KMS-11 (cell line): ENCODE measurements around the gene LCLAT1.

Source experiments
- H2AFZ ChIP-seq: fragments of 200-600 bp; sonication (generic); 2 replicates; pipeline ENCODE4 v1.6.1; 2016; ENCODE audit warnings: antibody characterized with exemption, mixed run types, low read depth
- H3K27ac ChIP-seq: fragments of 200-600 bp; sonication (generic); 2 replicates; pipeline ENCODE4 v1.6.1; 2016; ENCODE audit warnings: mild to moderate bottlenecking, mixed run types
- H3K27me3 ChIP-seq: fragments of 200-600 bp; sonication (generic); 2 replicates; pipeline ENCODE4 v1.6.1; 2017; ENCODE audit warnings: mild to moderate bottlenecking, low read depth, mixed run types, moderate library complexity; ENCODE audit not compliant: insufficient read depth
- H3K36me3 ChIP-seq: fragments of 200-600 bp; sonication (generic); 2 replicates; pipeline ENCODE4 v1.6.1; 2017; ENCODE audit warnings: mild to moderate bottlenecking, mixed run types; ENCODE audit not compliant: insufficient read depth
- H3K4me1 ChIP-seq: fragments of 200-600 bp; sonication (generic); 2 replicates; pipeline ENCODE4 v1.6.1; 2016; ENCODE audit warnings: mild to moderate bottlenecking, low read depth, mixed run types; ENCODE audit not compliant: poor library complexity, severe bottlenecking
- H3K4me2 ChIP-seq: fragments of 200-600 bp; sonication (generic); 2 replicates; pipeline ENCODE4 v1.7.0; 2016; ENCODE audit warnings: mild to moderate bottlenecking, mixed run types
- H3K4me3 ChIP-seq: fragments of 200-600 bp; sonication (generic); IDR thresholded peaks from 2 replicates; pipeline ENCODE4 v1.6.1; 2017; ENCODE audit warnings: low read depth, low read length, mixed read lengths; ENCODE audit not compliant: insufficient read depth
- H3K79me2 ChIP-seq: fragments of 200-600 bp; sonication (generic); 2 replicates; pipeline ENCODE4 v1.6.1; 2016; ENCODE audit warnings: low read depth, mixed run types; ENCODE audit not compliant: insufficient read depth
- H3K9ac ChIP-seq: fragments of 200-600 bp; sonication (generic); 2 replicates; pipeline ENCODE4 v1.6.1; 2016; ENCODE audit warnings: mild to moderate bottlenecking, mixed run types
- H4K20me1 ChIP-seq: fragments of 200-600 bp; sonication (generic); 2 replicates; pipeline ENCODE4 v1.6.1; 2016; ENCODE audit warnings: mild to moderate bottlenecking, mixed run types; ENCODE audit not compliant: insufficient read depth
- TF ChIP-seq, protein P1 (sequence below): fragments of 200-600 bp; sonication (generic); conservative IDR thresholded peaks from 2 replicates; pipeline ENCODE4 v1.6.1; 2017; ENCODE audit warnings: low read depth, mild to moderate bottlenecking, antibody characterized with exemption, low read length, moderate library complexity, mixed read lengths

The LCLAT1 gene

DNA sequence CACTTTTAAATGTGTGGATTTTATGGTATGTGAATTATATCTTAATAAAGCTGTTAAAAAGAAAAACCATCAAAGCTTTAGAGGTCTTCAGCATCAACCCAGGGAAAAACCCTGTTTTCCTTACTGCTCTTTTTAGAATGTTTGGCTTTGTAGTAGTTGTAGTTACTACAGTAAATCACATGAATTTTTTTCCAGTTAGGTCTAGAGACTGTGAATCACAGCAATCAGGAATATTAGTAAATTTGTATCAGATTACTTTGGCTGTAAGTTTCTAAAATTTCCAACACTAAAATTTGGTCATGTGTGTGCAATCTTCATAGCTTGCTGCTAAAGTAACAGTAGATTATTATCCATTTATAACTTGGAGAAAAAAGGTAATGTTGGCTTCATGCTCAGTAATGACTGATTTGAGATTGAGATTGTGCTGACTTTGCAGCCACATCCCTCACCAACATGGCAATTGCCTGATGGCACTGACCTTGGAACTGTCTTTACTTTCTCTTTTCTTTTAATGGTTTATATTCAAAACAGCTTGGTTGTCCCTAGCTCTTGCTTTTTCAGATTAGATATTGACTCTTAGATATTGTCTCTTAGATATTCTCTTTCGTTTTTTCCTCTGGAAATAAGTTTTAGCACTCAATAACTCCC is 41.1 kb downstream of the LCLAT1 start:
- H4K20me1 ChIP-seq, result no peaks in the 10 kb centered on the region
- H3K4me3 ChIP-seq, result no peak overlapping the region
- TF ChIP-seq, protein P1, sequence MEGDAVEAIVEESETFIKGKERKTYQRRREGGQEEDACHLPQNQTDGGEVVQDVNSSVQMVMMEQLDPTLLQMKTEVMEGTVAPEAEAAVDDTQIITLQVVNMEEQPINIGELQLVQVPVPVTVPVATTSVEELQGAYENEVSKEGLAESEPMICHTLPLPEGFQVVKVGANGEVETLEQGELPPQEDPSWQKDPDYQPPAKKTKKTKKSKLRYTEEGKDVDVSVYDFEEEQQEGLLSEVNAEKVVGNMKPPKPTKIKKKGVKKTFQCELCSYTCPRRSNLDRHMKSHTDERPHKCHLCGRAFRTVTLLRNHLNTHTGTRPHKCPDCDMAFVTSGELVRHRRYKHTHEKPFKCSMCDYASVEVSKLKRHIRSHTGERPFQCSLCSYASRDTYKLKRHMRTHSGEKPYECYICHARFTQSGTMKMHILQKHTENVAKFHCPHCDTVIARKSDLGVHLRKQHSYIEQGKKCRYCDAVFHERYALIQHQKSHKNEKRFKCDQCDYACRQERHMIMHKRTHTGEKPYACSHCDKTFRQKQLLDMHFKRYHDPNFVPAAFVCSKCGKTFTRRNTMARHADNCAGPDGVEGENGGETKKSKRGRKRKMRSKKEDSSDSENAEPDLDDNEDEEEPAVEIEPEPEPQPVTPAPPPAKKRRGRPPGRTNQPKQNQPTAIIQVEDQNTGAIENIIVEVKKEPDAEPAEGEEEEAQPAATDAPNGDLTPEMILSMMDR, result no peak
- no peaks in the 10 kb centered on the region for H3K79me2 ChIP-seq
- H3K36me3 ChIP-seq, result no peaks in the 10 kb centered on the region
- H3K4me2 ChIP-seq, result peak overlapping the region; percentile 5; the same call in 1 of the 2 replicates
- H3K4me1 ChIP-seq, result peaks cover 33% of the 10 kb centered on the region
- H3K9ac ChIP-seq, result no peak overlapping the region
- no peak overlapping the region for H2AFZ ChIP-seq
- no peaks in the 10 kb centered on the region for H3K27me3 ChIP-seq
- no peak overlapping the region for H3K27ac ChIP-seq

DNA sequence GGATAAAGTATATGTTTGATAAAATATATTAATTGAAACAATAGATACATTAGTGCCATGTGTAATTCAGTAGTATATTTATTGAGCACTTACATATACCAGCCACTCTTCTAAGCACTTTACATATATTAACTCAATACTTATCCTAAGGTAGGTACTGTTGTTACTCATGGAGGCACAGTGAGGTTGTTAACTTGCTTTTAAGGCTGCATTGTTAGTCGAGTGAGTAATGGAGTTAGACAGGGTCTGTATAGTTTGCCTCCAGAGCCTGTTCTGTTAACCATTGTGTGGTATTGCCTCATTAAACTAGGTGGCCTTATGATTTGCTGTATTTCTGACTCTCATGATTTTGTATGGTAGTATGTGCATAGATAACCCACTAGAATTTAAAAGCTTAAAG is 44.2 kb downstream of the LCLAT1 start:
- no peak overlapping the region for H3K4me2 ChIP-seq
- no peaks in the 10 kb centered on the region for H3K79me2 ChIP-seq
- H3K4me1 ChIP-seq, result peaks cover 26% of the 10 kb centered on the region
- TF ChIP-seq, protein P1, result no peak
- H3K27ac ChIP-seq, result no peak overlapping the region
- H3K36me3 ChIP-seq, result no peaks in the 10 kb centered on the region
- no peak overlapping the region for H3K4me3 ChIP-seq
- H3K27me3 ChIP-seq, result no peaks in the 10 kb centered on the region
- no peak overlapping the region for H3K9ac ChIP-seq
- H4K20me1 ChIP-seq, result no peaks in the 10 kb centered on the region
- H2AFZ ChIP-seq, result no peak overlapping the region

DNA sequence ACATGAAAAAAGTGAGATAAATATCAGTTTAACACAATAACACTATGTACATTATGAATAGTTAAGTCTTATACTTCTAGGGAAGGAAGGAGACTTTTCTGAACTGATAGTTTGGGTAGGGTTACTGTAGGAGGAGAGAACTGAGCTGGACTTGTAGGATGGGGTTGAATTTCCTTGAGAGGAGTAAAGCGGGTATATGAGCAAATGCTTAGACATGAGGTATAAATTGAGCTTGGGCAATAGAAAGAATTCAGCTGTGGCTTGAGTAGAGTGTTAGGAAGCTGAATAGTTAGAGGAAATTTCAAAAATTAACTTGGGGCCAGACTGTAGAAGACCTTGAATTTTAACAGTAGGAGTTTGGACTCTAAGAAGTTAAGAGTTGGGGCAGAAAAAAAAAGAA is 45.1 kb downstream of the LCLAT1 start:
- peaks cover 18% of the 10 kb centered on the region for H3K4me1 ChIP-seq
- no peaks in the 10 kb centered on the region for H4K20me1 ChIP-seq
- H3K79me2 ChIP-seq, result no peaks in the 10 kb centered on the region
- H3K4me3 ChIP-seq, result no peak overlapping the region
- H3K27me3 ChIP-seq, result no peaks in the 10 kb centered on the region
- H2AFZ ChIP-seq, result no peak overlapping the region
- H3K27ac ChIP-seq, result no peak overlapping the region
- TF ChIP-seq, protein P1, result no peak
- H3K4me2 ChIP-seq, result no peak overlapping the region
- H3K36me3 ChIP-seq, result no peaks in the 10 kb centered on the region
- H3K9ac ChIP-seq, result no peak overlapping the region

DNA sequence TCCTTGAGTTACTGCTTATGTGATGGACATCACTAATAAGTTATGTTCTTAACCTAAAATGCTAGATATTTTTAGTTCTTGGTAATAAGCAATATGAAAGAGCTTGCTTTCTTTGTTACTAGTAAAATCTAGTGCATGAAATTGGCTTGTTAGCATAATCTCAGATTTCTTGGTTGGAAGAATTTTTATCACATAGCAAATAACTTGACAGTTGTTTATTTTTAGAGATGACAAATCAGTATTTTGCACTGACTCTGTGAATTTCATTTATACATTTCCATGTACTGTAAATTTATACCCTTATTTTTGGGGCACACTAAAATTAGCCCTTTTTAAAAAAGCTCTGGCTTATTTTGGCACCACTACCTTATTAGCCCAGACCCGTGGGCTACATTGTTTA is 45.6 kb downstream of the LCLAT1 start:
- TF ChIP-seq, protein P1, result no peak
- Histone ChIP-seq H2AFZ (no peak overlapping the region), H3K27ac (no peak overlapping the region), H3K4me2 (no peak overlapping the region), H3K79me2 (no peaks in the 10 kb centered on the region), H4K20me1 (no peaks in the 10 kb centered on the region), H3K4me1 (peaks cover 14% of the 10 kb centered on the region), H3K9ac (no peak overlapping the region), H3K27me3 (no peaks in the 10 kb centered on the region), H3K4me3 (no peak overlapping the region), H3K36me3 (no peaks in the 10 kb centered on the region)
